ENCODE data around the gene TXLNG. TPM values are rescaled to one million over a fixed set of nuclear protein-coding genes. Genes with fewer than 3 reads are reported as not detected.

Gene TXLNG
- total and polyA plus RNA-seq, 2 of the 13 experiments (the other 11 are each of a cell fraction or from before 2014, with no cell fraction given) = 13.1 to 15.5 TPM

DNA sequence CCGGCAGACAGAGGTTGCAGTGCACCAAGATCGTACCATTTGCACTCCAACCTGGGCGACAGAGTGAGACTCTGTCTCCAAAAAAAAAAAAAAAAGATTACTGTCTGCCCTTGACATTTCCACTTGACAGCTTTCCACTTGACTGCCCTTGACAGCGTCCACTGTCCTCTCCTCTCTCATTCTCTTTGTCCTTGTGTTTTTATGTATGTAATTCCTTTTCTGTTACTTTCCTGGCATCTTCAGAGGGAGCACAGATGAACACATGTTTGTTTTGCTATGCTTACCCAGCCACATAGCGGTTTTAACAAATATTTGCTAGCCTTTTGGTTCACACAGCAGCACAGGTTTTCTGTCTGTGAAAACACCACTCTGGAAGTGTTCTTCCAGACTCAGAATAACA, 40.6 kb upstream of the TXLNG start (continued):
- no peak for TF ChIP-seq CBX1 (IDR thresholded peaks at IDR 0.05; ENCODE audit: low read depth)
- peak; percentile 91 for TF ChIP-seq RARA (CRISPR knock-in tag; IDR thresholded peaks at IDR 0.05)
- no peak for TF ChIP-seq SMYD3 (CRISPR knock-in tag; IDR thresholded peaks at IDR 0.05)
- no peak for TF ChIP-seq ZBTB1 (CRISPR knock-in tag; IDR thresholded peaks at IDR 0.05; ENCODE audit: borderline replicate concordance)
- no peak for TF ChIP-seq ZNF678 (CRISPR knock-in tag; IDR thresholded peaks at IDR 0.05)
- TF ChIP-seq SYNCRIP (IDR thresholded peaks at IDR 0.05; ENCODE audit: insufficient read depth, low read depth, low read length) = no peak
- peak; percentile 65 for TF ChIP-seq RXRB (CRISPR knock-in tag; IDR thresholded peaks at IDR 0.05; ENCODE audit: borderline replicate concordance)
- peak; percentile 99 for TF ChIP-seq ZNF710 (CRISPR knock-in tag; IDR thresholded peaks at IDR 0.05; ENCODE audit: borderline replicate concordance)
- TF ChIP-seq MEIS2 (CRISPR knock-in tag; IDR thresholded peaks at IDR 0.05) = peak; percentile 26; the same call in 1 of the 2 replicates
- TF ChIP-seq YEATS4 (CRISPR knock-in tag; IDR thresholded peaks at IDR 0.05; ENCODE audit: borderline replicate concordance) = no peak
- TF ChIP-seq NFIC (IDR thresholded peaks at IDR 0.05; ENCODE audit: low read length) = no peak; the same call in 1 of the 2 replicates
- TF ChIP-seq FOXP1 (IDR thresholded peaks at IDR 0.05) = no peak
- TF ChIP-seq FOXP1 (CRISPR knock-in tag; IDR thresholded peaks at IDR 0.05) = peak; percentile 75
- no peak for TF ChIP-seq TMF1 (CRISPR knock-in tag; IDR thresholded peaks at IDR 0.05; ENCODE audit: low read depth)
- no peak for TF ChIP-seq ZNF660 (CRISPR knock-in tag; IDR thresholded peaks at IDR 0.05; ENCODE audit: borderline replicate concordance, low read depth)
- no peak for TF ChIP-seq ZNF282 (IDR thresholded peaks at IDR 0.05; ENCODE audit: partially characterized antibody)
- peak; percentile 77 for TF ChIP-seq GATAD2A (CRISPR knock-in tag; IDR thresholded peaks at IDR 0.05)
- no peak for TF ChIP-seq EZH2 (conservative IDR thresholded peaks at IDR 0.05; ENCODE audit: low read depth, low read length)
- TF ChIP-seq, protein P1, sequence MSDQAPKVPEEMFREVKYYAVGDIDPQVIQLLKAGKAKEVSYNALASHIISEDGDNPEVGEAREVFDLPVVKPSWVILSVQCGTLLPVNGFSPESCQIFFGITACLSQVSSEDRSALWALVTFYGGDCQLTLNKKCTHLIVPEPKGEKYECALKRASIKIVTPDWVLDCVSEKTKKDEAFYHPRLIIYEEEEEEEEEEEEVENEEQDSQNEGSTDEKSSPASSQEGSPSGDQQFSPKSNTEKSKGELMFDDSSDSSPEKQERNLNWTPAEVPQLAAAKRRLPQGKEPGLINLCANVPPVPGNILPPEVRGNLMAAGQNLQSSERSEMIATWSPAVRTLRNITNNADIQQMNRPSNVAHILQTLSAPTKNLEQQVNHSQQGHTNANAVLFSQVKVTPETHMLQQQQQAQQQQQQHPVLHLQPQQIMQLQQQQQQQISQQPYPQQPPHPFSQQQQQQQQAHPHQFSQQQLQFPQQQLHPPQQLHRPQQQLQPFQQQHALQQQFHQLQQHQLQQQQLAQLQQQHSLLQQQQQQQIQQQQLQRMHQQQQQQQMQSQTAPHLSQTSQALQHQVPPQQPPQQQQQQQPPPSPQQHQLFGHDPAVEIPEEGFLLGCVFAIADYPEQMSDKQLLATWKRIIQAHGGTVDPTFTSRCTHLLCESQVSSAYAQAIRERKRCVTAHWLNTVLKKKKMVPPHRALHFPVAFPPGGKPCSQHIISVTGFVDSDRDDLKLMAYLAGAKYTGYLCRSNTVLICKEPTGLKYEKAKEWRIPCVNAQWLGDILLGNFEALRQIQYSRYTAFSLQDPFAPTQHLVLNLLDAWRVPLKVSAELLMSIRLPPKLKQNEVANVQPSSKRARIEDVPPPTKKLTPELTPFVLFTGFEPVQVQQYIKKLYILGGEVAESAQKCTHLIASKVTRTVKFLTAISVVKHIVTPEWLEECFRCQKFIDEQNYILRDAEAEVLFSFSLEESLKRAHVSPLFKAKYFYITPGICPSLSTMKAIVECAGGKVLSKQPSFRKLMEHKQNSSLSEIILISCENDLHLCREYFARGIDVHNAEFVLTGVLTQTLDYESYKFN (CRISPR knock-in tag; conservative IDR thresholded peaks at IDR 0.05) = peak; percentile 70
- no peak for TF ChIP-seq CSRNP2 (CRISPR knock-in tag; conservative IDR thresholded peaks at IDR 0.05; ENCODE audit: low read depth)
- 0 out of 2 replicates have a peak, but pooled peaks have one; percentile 32 for TF ChIP-seq THAP11 (CRISPR knock-in tag; IDR thresholded peaks at IDR 0.05)
- no peak for TF ChIP-seq GZF1 (CRISPR knock-in tag; IDR thresholded peaks at IDR 0.05)
- TF ChIP-seq EP300 (IDR thresholded peaks at IDR 0.05; ENCODE audit: low read depth in 2 of 2, low read length in 2 of 2) = peak in 1 of 2 experiments; percentile 45; a peak in 2 of 4 replicates
- TF ChIP-seq EP300 (CRISPR knock-in tag; IDR thresholded peaks at IDR 0.05; ENCODE audit: borderline replicate concordance) = no peak
- TF ChIP-seq ZNF543 (CRISPR knock-in tag; IDR thresholded peaks at IDR 0.05) = no peak
